HepG2 (cell line): ENCODE measurements around the gene VDAC1. TPM values are rescaled to one million over a fixed set of nuclear protein-coding genes. Genes with fewer than 3 reads are reported as not detected.

Source experiments
- FOSL1 ChIP-seq: sonication (generic); formaldehyde crosslinking; IDR thresholded peaks from 2 replicates; pipeline ENCODE4 v1.9.0; 2021; ENCODE audit warnings: missing genetic modification reagents, borderline replicate concordance
- FOSL2 ChIP-seq: sonication (generic); formaldehyde crosslinking; IDR thresholded peaks from 2 replicates; pipeline ENCODE4 v1.4.0; 2020; ENCODE audit warnings: missing genetic modification reagents
- HNF4G ChIP-seq, 2 experiments: sonication (generic) in 1 of 2; formaldehyde crosslinking in 1 of 2; IDR thresholded peaks; 2 replicates each; pipeline versions ENCODE4 v1.4.0 to v1.6.1; 2011 to 2020; ENCODE audit warnings: borderline replicate concordance in 2 of 2, low read depth in 2 of 2, mild to moderate bottlenecking in 2 of 2, low read length in 1 of 2, missing genetic modification reagents in 1 of 2, moderate library complexity in 1 of 2
- HNRNPLL ChIP-seq: fragments of 200-400 bp; formaldehyde crosslinking; IDR thresholded peaks from 2 replicates; pipeline ENCODE4 v1.6.1; 2017; ENCODE audit warnings: mild to moderate bottlenecking, low read depth, low read length; ENCODE audit not compliant: poor library complexity, severe bottlenecking
- MAFK ChIP-seq, 2 experiments: IDR thresholded peaks in 1 of 2; conservative IDR thresholded peaks in 1 of 2; 2 replicates each; pipeline ENCODE4 v1.6.1; 2011; ENCODE audit warnings: improper control_type of control experiment in 2 of 2, low read length in 2 of 2
- MYNN ChIP-seq: sonication (generic); formaldehyde crosslinking; IDR thresholded peaks from 2 replicates; pipeline ENCODE4 v1.4.0; 2020; ENCODE audit warnings: mild to moderate bottlenecking, low read depth, missing genetic modification reagents
- NFAT5 ChIP-seq: sonication (generic); formaldehyde crosslinking; IDR thresholded peaks from 2 replicates; pipeline ENCODE4 v1.4.0; 2020; ENCODE audit warnings: missing genetic modification reagents
- NR2F6 ChIP-seq, 2 experiments: IDR thresholded peaks; 2 replicates each; pipeline ENCODE4 v1.6.1; 2016; ENCODE audit warnings: antibody characterized with exemption in 1 of 2, mild to moderate bottlenecking in 1 of 2
- RFXAP ChIP-seq: sonication (generic); formaldehyde crosslinking; IDR thresholded peaks from 2 replicates; pipeline ENCODE4 v1.4.0; 2020; ENCODE audit warnings: missing genetic modification reagents, borderline replicate concordance
- SAFB2 ChIP-seq: sonication (generic); formaldehyde crosslinking; IDR thresholded peaks from 2 replicates; pipeline ENCODE4 v1.5.1; 2020; ENCODE audit warnings: missing genetic modification reagents, low read depth, mild to moderate bottlenecking, borderline replicate concordance
- TIGD3 ChIP-seq: sonication (generic); formaldehyde crosslinking; IDR thresholded peaks from 2 replicates; pipeline ENCODE4 v1.5.1; 2020; ENCODE audit warnings: mild to moderate bottlenecking, missing genetic modification reagents, borderline replicate concordance
- ZNF142 ChIP-seq: sonication (generic); formaldehyde crosslinking; IDR thresholded peaks from 2 replicates; pipeline ENCODE4 v1.4.0; 2020; ENCODE audit warnings: missing genetic modification reagents
- ZNF253 ChIP-seq: sonication (generic); formaldehyde crosslinking; IDR thresholded peaks from 2 replicates; pipeline ENCODE4 v1.8.0; 2022; ENCODE audit warnings: mild to moderate bottlenecking, missing genetic modification reagents, borderline replicate concordance
- ZNF878 ChIP-seq: sonication (generic); formaldehyde crosslinking; IDR thresholded peaks from 2 replicates; pipeline ENCODE4 v1.8.1; 2023; ENCODE audit warnings: mild to moderate bottlenecking, missing genetic modification reagents, moderate library complexity
- polyA plus RNA-seq, 8 experiments: library from polyadenylated mRNA; depleted of rRNA in 3 of 8; stranded (reverse) in 7 of 8; unstranded in 1 of 8; fragments of >200 nt; fragmentation: Illumina TruSeq in 4 of 8; extraction: Trizol in 4 of 8; gene quantifications; 2 replicates each; pipeline versions ENCODE4 v1.2.1 to v1.2.3, GENCODE V29; 2011 to 2016; ENCODE audit warnings: low read depth in 4 of 8, missing spikeins in 1 of 8, mixed read lengths in 1 of 8; ENCODE audit not compliant: insufficient read depth in 1 of 8
- total RNA-seq, 5 experiments: library from RNA; depleted of rRNA; stranded (reverse); fragments of >200 nt; fragmentation: Illumina TruSeq; extraction: Trizol; gene quantifications; 2 replicates each; pipeline ENCODE4 v1.2.3, GENCODE V29; 2016; ENCODE audit warnings: low read depth in 1 of 5

VDAC1 gene
- total and polyA plus RNA-seq, 2 of the 13 experiments (the other 11 are each of a cell fraction or from before 2014, with no cell fraction given) = 112 to 380 TPM

- TF ChIP-seq RFXAP (CRISPR knock-in tag) = peak; percentile 62; the same call in 1 of the 2 replicates
- no peak for TF ChIP-seq SAFB2 (CRISPR knock-in tag)
- TF ChIP-seq NR2F6 (IDR thresholded peaks at IDR 0.05) = peak; percentile 56
- TF ChIP-seq NR2F6 (CRISPR knock-in tag; IDR thresholded peaks at IDR 0.05) = peak; percentile 59; the same call in 1 of the 2 replicates
- TF ChIP-seq ZNF253 (CRISPR knock-in tag) = no peak
- no peak for TF ChIP-seq FOSL1 (CRISPR knock-in tag)
- TF ChIP-seq FOSL2 (CRISPR knock-in tag) = peak; percentile 44; the same call in 1 of the 2 replicates
- 0 out of 2 replicates have a peak, but pooled peaks have one; percentile 41 for TF ChIP-seq ZNF142 (CRISPR knock-in tag)
- 0 out of 2 replicates have a peak, but pooled peaks have one; percentile 25 for TF ChIP-seq ZNF878 (CRISPR knock-in tag)
- peak; percentile 94 for TF ChIP-seq HNF4G (IDR thresholded peaks at IDR 0.05; ENCODE audit: borderline replicate concordance, low read depth, low read length)
- peak; percentile 90; the same call in 1 of the 2 replicates for TF ChIP-seq HNF4G (CRISPR knock-in tag; IDR thresholded peaks at IDR 0.05; ENCODE audit: borderline replicate concordance, low read depth)
- TF ChIP-seq HNRNPLL = no peak
- no peak; the same call in 1 of the 2 replicates for TF ChIP-seq MYNN (CRISPR knock-in tag)
- no peak for TF ChIP-seq MAFK (conservative IDR thresholded peaks at IDR 0.05 in 1 of 2, IDR thresholded peaks at IDR 0.05 in 1 of 2; ENCODE audit: low read length in 2 of 2)
- TF ChIP-seq TIGD3 = no peak
- TF ChIP-seq NFAT5 (CRISPR knock-in tag) = no peak
Measured at GRCh38 chr5:134018154-134018985, 13.6 kb upstream of the VDAC1 start (continued).
